Measurements from ENCODE around the gene P2RY1. TPM values are rescaled to one million over a fixed set of nuclear protein-coding genes. Genes with fewer than 3 reads are reported as not detected.
"Not testable (repeated sequence)": the region's sequence is repeated elsewhere in the genome, so short reads cannot be mapped to it uniquely, and the experiment has no call there.

P2RY1 gene
- polyA plus RNA-seq, 3 donors from 2014 or later: 0.11 to 1.1 (median 0.19) TPM

GRCh38 chr3:152827313-152827712, 7.6 kb upstream of the P2RY1 start:
- Mint-ChIP-seq H3K4me3 (no peak overlapping the region), H3K9me3 (no peaks in the 10 kb centered on the region), H3K36me3 (no peaks in the 10 kb centered on the region), H3K4me1 (no peaks in the 10 kb centered on the region), H3K27ac (no peak overlapping the region), H3K27me3 (ENCODE audit: low read depth in 3 of 3) (no peaks in the 10 kb centered on the region)
- no peak for DNase-seq

- Mint-ChIP-seq H3K4me3 (no peak overlapping the region), H3K4me1 (no peaks in the 10 kb centered on the region), H3K27ac (no peak overlapping the region), H3K9me3 (no peaks in the 10 kb centered on the region), H3K27me3 (ENCODE audit: low read depth in 3 of 3) (no peaks in the 10 kb centered on the region), H3K36me3 (no peaks in the 10 kb centered on the region)
- no peak for DNase-seq
Observed at GRCh38 chr3:152828075-152828840, 6.7 kb upstream of the P2RY1 start.

- H3K4me1 Mint-ChIP-seq: peaks cover 2 to 10% of the 10 kb centered on the region in 2 donors
- no peak for DNase-seq
- no peaks in the 10 kb centered on the region for H3K27me3 Mint-ChIP-seq (ENCODE audit: low read depth in 3 of 3)
- no peaks in the 10 kb centered on the region for H3K36me3 Mint-ChIP-seq
- H3K4me3 Mint-ChIP-seq: no peak overlapping the region
- H3K27ac Mint-ChIP-seq: no peak overlapping the region
- H3K9me3 Mint-ChIP-seq: no peaks in the 10 kb centered on the region
Observed at GRCh38 chr3:152830245-152830644, 4.7 kb upstream of the P2RY1 start.

GRCh38 chr3:152832046-152832445, 2.9 kb upstream of the P2RY1 start:
- DNase-seq: no peak
- Mint-ChIP-seq H3K4me3 (no peak overlapping the region), H3K4me1 (peaks cover 11 to 25% of the 10 kb centered on the region in 2 donors), H3K36me3 (no peaks in the 10 kb centered on the region), H3K9me3 (no peaks in the 10 kb centered on the region), H3K27ac (no peak overlapping the region), H3K27me3 (ENCODE audit: low read depth in 3 of 3) (peaks cover 0 to 3% (median 0%) of the 10 kb centered on the region in 3 donors)

- Mint-ChIP-seq H3K9me3 (no peaks in the 10 kb centered on the region), H3K4me3 (no peak overlapping the region), H3K27me3 (ENCODE audit: low read depth in 3 of 3) (peaks cover 0 to 3% (median 0%) of the 10 kb centered on the region in 3 donors), H3K36me3 (no peaks in the 10 kb centered on the region), H3K4me1 (peaks cover 11 to 30% of the 10 kb centered on the region in 2 donors), H3K27ac (no peak overlapping the region)
- no peak for DNase-seq
Observed at GRCh38 chr3:152833089-152833488, 1.8 kb upstream of the P2RY1 start.

- peaks cover 0 to 3% (median 0%) of the 10 kb centered on the region in 3 donors for H3K27me3 Mint-ChIP-seq (ENCODE audit: low read depth in 3 of 3)
- peak overlapping the region in 1 of 6 donors; percentile 22 for H3K27ac Mint-ChIP-seq
- peaks cover 11 to 30% of the 10 kb centered on the region in 2 donors for H3K4me1 Mint-ChIP-seq
Observed at GRCh38 chr3:152834191-152834775, 648 bp upstream of the P2RY1 start.

GRCh38 chr3:152835601-152836102, 721 bp downstream of the P2RY1 start:
- H3K9me3 Mint-ChIP-seq: no peaks in the 10 kb centered on the region
- H3K4me3 Mint-ChIP-seq: peak overlapping the region; percentile 77 to 86 (median 84)
- H3K4me1 Mint-ChIP-seq: peaks cover 11 to 30% of the 10 kb centered on the region in 2 donors
- DNase-seq: peak in 1 of 3 donors; percentile 0
- no peaks in the 10 kb centered on the region for H3K36me3 Mint-ChIP-seq
- peaks cover 0 to 3% (median 0%) of the 10 kb centered on the region in 3 donors for H3K27me3 Mint-ChIP-seq (ENCODE audit: low read depth in 3 of 3)
- no peak overlapping the region for H3K27ac Mint-ChIP-seq

More at GRCh38 chr3:152834191-152834775, 648 bp upstream of the P2RY1 start:
- no peak for DNase-seq
- no peaks in the 10 kb centered on the region for H3K9me3 Mint-ChIP-seq
- no peaks in the 10 kb centered on the region for H3K36me3 Mint-ChIP-seq
- peak overlapping the region; percentile 64 to 88 (median 84) for H3K4me3 Mint-ChIP-seq

- H3K36me3 Mint-ChIP-seq: no peaks in the 10 kb centered on the region
- peak overlapping the region; percentile 77 to 86 (median 84) for H3K4me3 Mint-ChIP-seq
- DNase-seq: no peak
- no peak overlapping the region for H3K27ac Mint-ChIP-seq
- no peaks in the 10 kb centered on the region for H3K9me3 Mint-ChIP-seq
- H3K27me3 Mint-ChIP-seq (ENCODE audit: low read depth in 3 of 3): peaks cover 0 to 3% (median 0%) of the 10 kb centered on the region in 3 donors
- H3K4me1 Mint-ChIP-seq: peaks cover 11 to 30% of the 10 kb centered on the region in 2 donors
Observed at GRCh38 chr3:152836269-152836668, 1.3 kb downstream of the P2RY1 start.

- no peak overlapping the region for H3K27ac Mint-ChIP-seq
- no peak for DNase-seq
- no peak overlapping the region for H3K4me3 Mint-ChIP-seq
- peaks cover 11 to 23% of the 10 kb centered on the region in 2 donors for H3K4me1 Mint-ChIP-seq
- H3K36me3 Mint-ChIP-seq: no peaks in the 10 kb centered on the region
- H3K27me3 Mint-ChIP-seq (ENCODE audit: low read depth in 3 of 3): peaks cover 0 to 3% (median 0%) of the 10 kb centered on the region in 3 donors
- no peaks in the 10 kb centered on the region for H3K9me3 Mint-ChIP-seq
Observed at GRCh38 chr3:152839511-152839910, 4.6 kb downstream of the P2RY1 start.

GRCh38 chr3:152841131-152841530, 6.2 kb downstream of the P2RY1 start:
- no peaks in the 10 kb centered on the region for H3K27me3 Mint-ChIP-seq (ENCODE audit: low read depth in 3 of 3)
- H3K36me3 Mint-ChIP-seq: no peaks in the 10 kb centered on the region
- H3K4me3 Mint-ChIP-seq: no peak overlapping the region
- H3K27ac Mint-ChIP-seq: no peak overlapping the region
- H3K4me1 Mint-ChIP-seq: peaks cover 3 to 15% of the 10 kb centered on the region in 2 donors
- no peak for DNase-seq
- H3K9me3 Mint-ChIP-seq: no peaks in the 10 kb centered on the region

- Mint-ChIP-seq H3K9me3 (peaks cover 0 to 2% (median 0%) of the 10 kb centered on the region in 6 donors), H3K4me3 (no peak overlapping the region), H3K36me3 (no peaks in the 10 kb centered on the region), H3K27me3 (ENCODE audit: low read depth in 3 of 3) (no peaks in the 10 kb centered on the region), H3K4me1 (peaks cover 0 to 2% of the 10 kb centered on the region in 2 donors), H3K27ac (no peak overlapping the region)
- no peak for DNase-seq
Observed at GRCh38 chr3:152842413-152842812, 7.5 kb downstream of the P2RY1 start.

- H3K9me3 Mint-ChIP-seq: peaks cover 0 to 9% (median 2%) of the 10 kb centered on the region in 6 donors
- DNase-seq: no peak
Observed at GRCh38 chr3:152843955-152844354, 9.0 kb downstream of the P2RY1 start.

GRCh38 chr3:152846572-152847202, 11.8 kb downstream of the P2RY1 start:
- H3K27me3 Mint-ChIP-seq (ENCODE audit: low read depth in 3 of 3); H3K36me3 Mint-ChIP-seq; H3K4me1 Mint-ChIP-seq; H3K27ac Mint-ChIP-seq; H3K4me3 Mint-ChIP-seq; DNase-seq: not testable (repeated sequence)
- H3K9me3 Mint-ChIP-seq: peaks cover 0 to 13% (median 2%) of the 10 kb centered on the region in 6 donors

More at GRCh38 chr3:152843955-152844354, 9.0 kb downstream of the P2RY1 start:
- H3K36me3 Mint-ChIP-seq: no peaks in the 10 kb centered on the region
- H3K4me1 Mint-ChIP-seq: no peaks in the 10 kb centered on the region
- no peak overlapping the region for H3K4me3 Mint-ChIP-seq
- H3K27ac Mint-ChIP-seq: no peak overlapping the region
- H3K27me3 Mint-ChIP-seq (ENCODE audit: low read depth in 3 of 3): peaks cover 0 to 2% (median 0%) of the 10 kb centered on the region in 3 donors

GRCh38 chr3:152847599-152847998, 12.7 kb downstream of the P2RY1 start:
- H3K27me3 Mint-ChIP-seq (ENCODE audit: low read depth in 3 of 3); DNase-seq; H3K27ac Mint-ChIP-seq; H3K4me1 Mint-ChIP-seq; H3K36me3 Mint-ChIP-seq; H3K4me3 Mint-ChIP-seq: not testable (repeated sequence)
- peaks cover 0 to 13% (median 2%) of the 10 kb centered on the region in 6 donors for H3K9me3 Mint-ChIP-seq
